T-helper 2 cell treated with Interferon-gamma antibody and Interleukin-4, amounts not matched to agents 5 μg/mL and 100 μg/mL, for 36 hours (primary cell): ENCODE measurements around the gene UACA.
"Not testable (repeated sequence)": the region's sequence is repeated elsewhere in the genome, so short reads cannot be mapped to it uniquely, and the experiment has no call there.

Experiments
- DNase-seq: peaks from one replicate; pipeline ENCODE4 v3.0.0; 2021; ENCODE audit warnings: low spot score
- H3K27ac Mint-ChIP-seq: one replicate; pipeline ENCODE4 v1.8.0; 2021; ENCODE audit warnings: mild to moderate bottlenecking, mixed read lengths
- H3K27me3 Mint-ChIP-seq: one replicate; pipeline ENCODE4 v1.8.0; 2021; ENCODE audit warnings: low read depth, mixed read lengths
- H3K36me3 Mint-ChIP-seq: one replicate; pipeline ENCODE4 v1.8.0; 2021; ENCODE audit warnings: low read depth, mixed read lengths
- H3K4me1 Mint-ChIP-seq: one replicate; pipeline ENCODE4 v1.8.0; 2021; ENCODE audit warnings: low read depth, mixed read lengths
- H3K4me3 Mint-ChIP-seq: one replicate; pipeline ENCODE4 v1.8.0; 2022; ENCODE audit warnings: mild to moderate bottlenecking, moderate library complexity, mixed read lengths
- H3K9me3 Mint-ChIP-seq: one replicate; pipeline ENCODE4 v1.8.0; 2021; ENCODE audit warnings: mixed read lengths

Gene UACA

DNA sequence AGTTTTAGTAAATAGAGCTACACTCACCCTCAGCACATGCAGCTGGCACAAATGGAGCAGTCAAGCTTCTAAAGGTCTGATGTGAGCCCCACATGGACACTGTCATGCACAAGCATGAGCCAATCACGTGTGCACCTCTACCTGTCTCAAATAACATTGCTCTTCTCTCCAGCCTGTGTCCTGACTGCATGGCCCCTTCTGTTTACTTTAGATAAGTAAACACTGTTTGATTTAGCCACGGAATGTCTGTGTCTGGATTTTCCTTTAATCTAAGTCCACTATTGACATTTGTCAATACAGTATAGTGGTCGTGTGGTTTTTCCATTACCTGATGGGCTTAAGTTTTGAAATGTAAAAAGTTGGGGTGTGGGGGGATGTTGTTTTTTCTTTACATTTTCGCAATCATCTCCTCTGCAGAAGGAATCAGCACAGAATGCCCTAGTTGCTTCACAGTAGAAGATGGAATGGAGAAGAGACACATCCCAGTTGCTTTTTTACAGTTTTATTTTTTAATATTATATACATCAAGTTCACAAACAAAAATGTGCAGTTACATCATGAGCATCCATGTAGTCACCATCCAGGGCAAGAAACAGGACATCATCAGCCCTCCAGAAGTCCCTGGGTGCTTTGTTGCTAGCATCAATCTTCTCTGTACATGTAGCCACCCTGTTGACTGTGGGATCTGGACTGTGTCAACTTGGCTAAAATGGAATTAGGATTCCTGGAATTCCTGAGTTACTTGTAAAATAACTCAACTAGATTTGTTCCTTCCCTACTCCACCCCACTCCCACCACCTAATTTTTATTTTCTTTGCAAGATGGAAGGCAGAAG is 146.1 kb downstream of the UACA start:
- H3K27ac Mint-ChIP-seq = no peak overlapping the region
- no peaks in the 10 kb centered on the region for H3K36me3 Mint-ChIP-seq
- H3K27me3 Mint-ChIP-seq = peaks cover 18% of the 10 kb centered on the region
- no peak overlapping the region for H3K4me3 Mint-ChIP-seq
- H3K9me3 Mint-ChIP-seq = peaks cover 9% of the 10 kb centered on the region
- peaks cover 2% of the 10 kb centered on the region for H3K4me1 Mint-ChIP-seq
- DNase-seq = no peak

DNA sequence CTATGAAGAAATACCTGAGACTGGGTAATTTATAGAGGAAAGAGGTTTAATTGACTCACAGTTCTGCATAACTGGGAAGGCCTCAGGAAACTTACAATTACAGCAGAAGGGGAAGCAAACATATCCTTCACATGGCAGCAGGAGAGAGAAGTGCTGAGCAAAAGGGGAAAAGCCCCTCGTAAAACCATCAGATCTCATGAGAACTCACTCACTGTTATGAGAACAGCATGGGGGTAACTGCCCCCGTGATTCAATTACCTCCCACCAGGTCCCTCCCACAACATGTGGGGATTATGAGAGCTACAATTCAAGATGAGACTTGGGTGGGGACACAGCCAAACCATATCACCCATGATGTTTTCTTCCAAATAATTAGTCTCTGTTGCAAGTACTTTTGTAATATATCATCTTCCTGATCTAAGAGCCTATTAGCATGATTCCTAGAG is 147.0 kb downstream of the UACA start:
- H3K27me3 Mint-ChIP-seq = peaks cover 18% of the 10 kb centered on the region
- not testable (repeated sequence) for H3K9me3 Mint-ChIP-seq, H3K36me3 Mint-ChIP-seq, DNase-seq, H3K4me1 Mint-ChIP-seq, H3K4me3 Mint-ChIP-seq, H3K27ac Mint-ChIP-seq

DNA sequence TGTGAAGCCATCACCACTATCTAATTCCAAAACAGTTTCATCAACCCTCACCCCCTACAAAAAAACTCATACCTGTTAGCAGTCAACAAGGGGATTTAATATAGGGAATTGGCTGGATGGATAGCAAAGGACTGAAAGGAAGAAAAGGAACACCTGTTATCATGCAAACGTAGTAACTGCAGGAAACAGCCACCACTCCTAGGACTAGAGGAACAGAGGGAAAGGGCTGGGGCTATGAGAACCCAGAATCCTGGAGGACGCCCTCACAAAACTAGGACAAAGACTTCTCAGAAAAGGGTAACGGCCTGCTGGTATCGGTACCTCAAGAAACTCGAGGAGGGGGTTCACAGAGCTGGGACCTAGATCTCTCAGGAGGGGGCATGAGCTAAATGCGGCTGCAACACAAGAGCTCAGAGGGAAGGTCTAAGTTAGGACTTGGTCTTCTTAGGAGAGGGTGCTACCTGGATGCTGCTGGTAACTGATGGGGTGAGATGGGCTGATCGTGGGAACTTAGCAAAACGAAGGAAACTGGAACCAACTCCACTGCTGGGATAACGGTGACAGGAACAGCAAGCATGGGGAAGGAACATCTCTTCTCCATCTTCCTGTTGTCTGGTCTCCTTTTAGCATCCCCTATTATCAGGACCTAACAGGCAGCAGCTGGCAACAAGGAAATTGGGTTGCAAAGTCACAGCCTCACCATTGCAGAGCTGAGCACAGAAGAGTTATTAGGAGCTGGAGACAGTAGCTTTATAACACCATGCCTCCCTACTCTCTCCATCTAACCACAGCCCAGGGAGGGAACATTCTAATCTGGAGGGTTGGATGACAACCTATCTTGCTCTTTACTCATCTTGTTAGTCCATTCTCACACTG is 147.7 kb downstream of the UACA start:
- no peaks in the 10 kb centered on the region for H3K36me3 Mint-ChIP-seq
- H3K4me1 Mint-ChIP-seq = no peaks in the 10 kb centered on the region
- no peak overlapping the region for H3K4me3 Mint-ChIP-seq
- H3K27ac Mint-ChIP-seq = no peak overlapping the region
- DNase-seq = no peak
- H3K27me3 Mint-ChIP-seq = peaks cover 14% of the 10 kb centered on the region
- no peaks in the 10 kb centered on the region for H3K9me3 Mint-ChIP-seq

DNA sequence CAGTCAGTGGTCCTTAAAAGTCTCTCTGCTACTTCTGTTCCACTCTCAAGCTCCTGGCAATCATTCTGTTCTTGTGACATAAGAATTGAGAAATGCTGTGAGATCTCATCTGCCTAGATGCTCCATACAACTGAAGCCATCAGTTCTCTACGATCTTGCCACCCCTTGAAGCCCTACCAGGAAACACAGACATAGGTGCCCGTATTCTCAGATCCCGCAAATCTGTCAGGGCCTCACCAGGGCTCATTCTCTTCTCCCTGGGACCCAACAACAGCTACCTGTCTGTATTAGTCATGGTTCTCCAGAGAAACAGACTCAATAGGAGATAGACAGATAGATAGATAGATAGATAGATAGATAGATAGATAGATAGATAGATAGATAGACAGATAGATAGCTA is 149.1 kb downstream of the UACA start:
- Mint-ChIP-seq H3K9me3 (no peaks in the 10 kb centered on the region), H3K27me3 (peaks cover 11% of the 10 kb centered on the region), H3K4me1 (no peaks in the 10 kb centered on the region), H3K36me3 (no peaks in the 10 kb centered on the region), H3K27ac (no peak overlapping the region), H3K4me3 (no peak overlapping the region)
- DNase-seq = no peak

DNA sequence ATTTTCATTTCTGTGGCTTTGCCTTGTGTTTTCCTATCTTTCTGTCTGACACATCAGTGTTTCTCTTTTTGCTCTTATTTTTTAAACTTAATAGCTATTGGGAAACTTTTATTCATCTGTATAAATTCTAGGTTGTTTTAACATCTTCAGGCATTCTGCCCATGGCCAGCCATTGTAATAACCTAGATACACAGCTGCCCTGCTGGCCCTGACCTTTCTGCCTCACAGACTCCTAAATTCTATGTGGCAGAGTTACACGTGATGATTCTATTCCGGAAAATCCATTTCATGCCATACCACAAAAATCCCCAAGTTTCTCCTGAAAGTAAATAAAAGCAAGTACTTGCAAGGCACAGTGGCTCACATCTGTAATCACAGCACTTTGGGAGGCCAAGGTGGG is 150.1 kb downstream of the UACA start:
- Mint-ChIP-seq H3K4me1 (no peaks in the 10 kb centered on the region), H3K27me3 (peaks cover 12% of the 10 kb centered on the region)

DNA sequence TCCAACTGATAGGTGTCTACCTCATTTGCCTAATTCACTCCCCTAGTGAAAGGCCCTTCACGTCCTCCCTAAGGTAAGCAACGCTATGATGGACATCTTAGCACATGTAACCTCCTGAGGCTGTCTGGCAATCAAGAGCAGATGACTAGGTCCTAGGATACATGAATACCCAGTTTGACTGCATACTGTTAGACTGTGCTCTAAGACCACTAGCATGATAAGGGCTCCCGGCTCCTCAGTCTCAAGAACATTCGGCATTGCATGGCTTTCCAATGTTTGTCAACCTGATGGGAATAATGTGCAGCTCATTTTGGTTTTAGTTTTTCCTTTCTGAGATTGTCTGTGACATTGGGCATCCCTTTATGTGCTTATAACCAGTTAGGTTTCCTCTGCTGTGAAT is 152.1 kb downstream of the UACA start:
- no peak overlapping the region for H3K27ac Mint-ChIP-seq
- H3K36me3 Mint-ChIP-seq = no peaks in the 10 kb centered on the region
- H3K27me3 Mint-ChIP-seq = peaks cover 22% of the 10 kb centered on the region
- no peak for DNase-seq
- no peaks in the 10 kb centered on the region for H3K9me3 Mint-ChIP-seq
- H3K4me1 Mint-ChIP-seq = no peaks in the 10 kb centered on the region
- no peak overlapping the region for H3K4me3 Mint-ChIP-seq

More for the DNA sequence above, 150.1 kb downstream of the UACA start:
- H3K36me3 Mint-ChIP-seq = no peaks in the 10 kb centered on the region
- H3K9me3 Mint-ChIP-seq = no peaks in the 10 kb centered on the region
- no peak overlapping the region for H3K27ac Mint-ChIP-seq
- no peak for DNase-seq
- H3K4me3 Mint-ChIP-seq = no peak overlapping the region

DNA sequence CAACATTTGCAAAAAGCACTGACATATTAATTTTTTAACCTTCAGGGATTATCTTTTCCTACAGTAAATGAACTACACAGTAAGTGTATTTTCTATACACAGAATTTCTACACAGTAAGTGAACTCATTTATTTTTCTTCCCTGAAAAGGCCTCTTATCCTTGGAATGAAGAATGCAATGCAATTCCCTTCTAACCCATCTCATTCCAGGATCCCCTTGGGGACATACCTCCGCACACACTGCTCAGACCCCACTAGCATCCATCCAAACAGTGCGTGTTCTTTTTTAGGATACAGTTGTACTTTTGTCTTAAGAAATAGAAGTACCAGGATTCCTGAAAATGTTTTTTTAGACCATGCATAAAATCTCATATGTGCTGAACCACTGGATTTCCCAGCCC is 152.8 kb downstream of the UACA start:
- Mint-ChIP-seq H3K9me3 (no peaks in the 10 kb centered on the region), H3K27me3 (peaks cover 19% of the 10 kb centered on the region), H3K27ac (no peak overlapping the region), H3K4me1 (no peaks in the 10 kb centered on the region), H3K4me3 (no peak overlapping the region), H3K36me3 (no peaks in the 10 kb centered on the region)
- DNase-seq = no peak

DNA sequence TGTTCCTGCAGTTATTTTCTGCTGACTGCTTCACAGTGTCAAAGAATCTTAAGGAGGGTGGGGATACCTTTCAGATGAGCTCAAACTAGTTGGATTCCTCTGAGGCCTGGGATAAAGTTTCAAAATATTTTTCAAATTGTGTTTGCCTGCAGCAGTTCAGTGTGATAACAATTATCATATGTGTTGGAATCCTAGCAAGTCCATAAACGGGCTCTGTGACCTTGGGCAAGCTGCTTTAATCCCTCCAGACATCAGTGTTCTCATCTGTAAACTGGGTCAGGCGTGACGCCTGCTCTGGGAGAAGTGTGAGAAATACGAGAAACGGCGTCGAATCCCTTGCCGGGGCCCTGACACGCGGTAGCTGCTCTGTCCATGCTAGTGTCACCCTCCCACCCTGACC is 153.5 kb downstream of the UACA start:
- DNase-seq = no peak
- Mint-ChIP-seq H3K4me3 (no peak overlapping the region), H3K36me3 (no peaks in the 10 kb centered on the region), H3K27ac (no peak overlapping the region), H3K9me3 (no peaks in the 10 kb centered on the region), H3K27me3 (peaks cover 20% of the 10 kb centered on the region), H3K4me1 (no peaks in the 10 kb centered on the region)

DNA sequence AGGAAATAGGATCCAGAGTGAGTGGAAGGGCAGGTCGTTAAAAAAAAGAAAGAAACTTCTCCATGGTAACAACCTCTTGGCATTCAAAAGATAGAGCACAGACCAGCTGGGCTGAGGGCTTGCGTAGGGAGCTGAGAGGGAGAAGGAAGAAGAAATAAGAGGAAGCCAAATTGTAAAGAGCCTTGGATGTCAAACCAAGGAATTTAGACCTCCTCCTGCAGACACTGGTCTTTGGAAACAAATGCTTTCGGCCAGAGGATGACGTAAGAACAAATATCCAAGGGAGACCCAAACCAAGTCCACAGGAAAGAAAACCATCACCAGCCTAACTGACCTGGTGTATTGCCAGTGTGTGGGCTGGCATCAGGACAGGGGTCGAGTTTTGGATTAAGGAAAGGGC is 155.2 kb downstream of the UACA start:
- H3K4me3 Mint-ChIP-seq = no peak overlapping the region

DNA sequence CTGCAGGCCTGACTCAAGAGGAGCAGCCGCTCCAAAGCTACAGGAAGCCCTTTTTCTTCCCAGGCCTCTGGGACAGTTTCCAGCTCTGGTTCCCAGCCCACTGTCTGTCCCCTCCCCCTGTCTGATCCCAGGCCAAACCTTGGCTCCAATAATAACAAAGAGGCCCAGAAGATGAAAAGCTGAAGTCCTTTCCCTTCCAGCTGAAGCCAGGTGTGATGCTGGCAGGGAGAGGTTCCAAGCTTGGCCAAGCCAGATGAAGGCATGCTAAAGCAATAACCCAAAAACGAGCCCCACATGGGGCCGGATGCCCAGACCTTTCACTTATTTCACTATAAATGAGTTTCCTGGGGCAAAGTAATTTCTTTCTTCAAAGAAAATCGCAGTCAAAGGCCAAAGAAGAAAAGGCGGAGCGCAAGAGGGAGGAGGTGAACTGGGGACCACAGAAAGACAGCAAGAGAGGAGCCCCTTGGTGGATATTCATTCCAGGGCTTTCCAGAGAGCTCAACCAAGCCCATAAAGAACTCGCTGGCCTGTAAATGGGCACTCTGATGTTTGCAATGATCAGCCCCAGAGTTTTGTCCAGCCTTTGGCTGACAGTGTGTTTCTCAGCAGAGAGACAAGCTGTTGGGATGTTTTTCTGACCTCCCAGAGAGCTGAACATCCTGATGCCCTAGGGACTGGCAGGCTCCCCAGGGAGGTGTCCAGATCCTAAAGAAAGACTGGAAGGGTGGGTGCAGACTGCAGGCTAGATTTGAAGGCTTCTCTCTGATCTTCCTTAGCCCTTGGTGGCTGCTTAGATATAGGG is 157.6 kb downstream of the UACA start:
- Mint-ChIP-seq H3K9me3 (no peaks in the 10 kb centered on the region), H3K27me3 (peaks cover 20% of the 10 kb centered on the region), H3K36me3 (no peaks in the 10 kb centered on the region), H3K4me3 (no peak overlapping the region), H3K27ac (no peak overlapping the region), H3K4me1 (no peaks in the 10 kb centered on the region)
- no peak for DNase-seq

More for the DNA sequence above, 155.2 kb downstream of the UACA start:
- Mint-ChIP-seq H3K27me3 (peaks cover 20% of the 10 kb centered on the region), H3K36me3 (no peaks in the 10 kb centered on the region), H3K9me3 (no peaks in the 10 kb centered on the region), H3K4me1 (no peaks in the 10 kb centered on the region), H3K27ac (no peak overlapping the region)
- no peak for DNase-seq

DNA sequence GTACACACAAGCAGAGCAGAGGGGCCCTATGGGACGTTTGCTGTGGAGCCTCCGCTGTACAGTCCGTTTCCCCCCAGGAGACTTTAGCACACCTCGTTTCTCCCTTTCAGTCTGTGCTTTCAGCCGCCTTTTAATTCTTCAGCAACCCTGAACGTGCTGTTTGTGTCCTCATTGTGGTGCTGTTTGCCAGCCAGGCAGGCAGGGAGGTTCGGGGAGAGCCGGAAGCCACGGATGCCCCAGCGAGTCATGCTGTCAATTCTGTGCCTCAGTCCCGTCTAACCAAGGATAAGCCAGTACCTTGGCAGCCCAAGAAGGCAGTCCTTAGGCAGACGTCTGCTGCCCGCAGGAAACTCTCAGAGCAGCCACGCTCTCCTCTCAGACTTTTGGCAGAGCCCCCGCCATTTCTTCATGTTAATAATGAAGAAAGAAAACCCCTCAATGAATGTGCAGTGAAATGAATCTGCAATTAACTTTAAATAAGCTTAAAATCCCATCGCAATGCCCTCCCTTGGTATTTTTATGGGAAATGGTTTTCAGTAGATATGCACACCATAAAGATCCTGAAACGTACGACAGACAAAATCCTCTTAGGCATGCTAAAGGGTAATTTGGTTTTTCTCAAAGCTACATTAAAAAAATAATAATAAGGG is 158.6 kb downstream of the UACA start:
- no peak for DNase-seq
- H3K4me1 Mint-ChIP-seq = no peaks in the 10 kb centered on the region
- H3K4me3 Mint-ChIP-seq = no peak overlapping the region
- no peak overlapping the region for H3K27ac Mint-ChIP-seq
- H3K27me3 Mint-ChIP-seq = peaks cover 20% of the 10 kb centered on the region
- H3K9me3 Mint-ChIP-seq = peaks cover 2% of the 10 kb centered on the region
- H3K36me3 Mint-ChIP-seq = no peaks in the 10 kb centered on the region
